Measurements from ENCODE around the gene KIAA1217.

Gene KIAA1217

GRCh38 chr10:24556750-24557742, 348.1 kb downstream of the KIAA1217 start:
- no peak for TF ChIP-seq Cebpa-rat (IDR thresholded peaks at IDR 0.05)
- Histone ChIP-seq H3K27ac (peak overlapping the region in 1 of 11 experiments; percentile 14; a peak in 1 of 22 replicates), H3K4me2 (peak overlapping the region; percentile 6 to 75 (median 51); a peak in 20 of 22 replicates), H3K4me3 (no peak overlapping the region), H3K9me3 (replicated peaks in 1 of 11) (peaks cover 0 to 16% (median 0%) of the 10 kb centered on the region in 11 experiments; a peak in 3 of 22 replicates), H3K9ac (no peak overlapping the region), H3K27me3 (no peaks in the 10 kb centered on the region), H4K20me1 (no peaks in the 10 kb centered on the region), H3K4me1 (peaks cover 10 to 16% (median 14%) of the 10 kb centered on the region in 10 experiments), H3K36me3 (no peaks in the 10 kb centered on the region)

GRCh38 chr10:24561453-24561852, 352.5 kb downstream of the KIAA1217 start:
- Histone ChIP-seq H3K27me3 (no peaks in the 10 kb centered on the region), H4K20me1 (no peaks in the 10 kb centered on the region), H3K36me3 (no peaks in the 10 kb centered on the region), H3K27ac (no peak overlapping the region), H3K9me3 (replicated peaks in 1 of 11) (peaks cover 0 to 3% (median 0%) of the 10 kb centered on the region in 11 experiments; a peak in 1 of 22 replicates), H3K9ac (no peak overlapping the region), H3K4me3 (no peak overlapping the region), H3K4me1 (peaks cover 6 to 7% (median 7%) of the 10 kb centered on the region in 10 experiments), H3K4me2 (no peak overlapping the region)
- no peak for TF ChIP-seq Cebpa-rat (IDR thresholded peaks at IDR 0.05)

- H4K20me1 ChIP-seq, result no peaks in the 10 kb centered on the region
- H3K4me2 ChIP-seq, result no peak overlapping the region
- H3K9me3 ChIP-seq (replicated peaks in 1 of 11), result no peaks in the 10 kb centered on the region
- TF ChIP-seq Cebpa-rat (IDR thresholded peaks at IDR 0.05), result no peak
- H3K27me3 ChIP-seq, result no peaks in the 10 kb centered on the region
- no peak overlapping the region for H3K9ac ChIP-seq
- H3K4me1 ChIP-seq, result no peaks in the 10 kb centered on the region
- no peak overlapping the region for H3K27ac ChIP-seq
- no peak overlapping the region for H3K4me3 ChIP-seq
- H3K36me3 ChIP-seq, result no peaks in the 10 kb centered on the region
Observed at GRCh38 chr10:24568042-24568441, 359.1 kb downstream of the KIAA1217 start.

- no peak for TF ChIP-seq Cebpa-rat (IDR thresholded peaks at IDR 0.05)
- H3K4me3 ChIP-seq, result no peak overlapping the region
- no peaks in the 10 kb centered on the region for H3K27me3 ChIP-seq
- no peaks in the 10 kb centered on the region for H4K20me1 ChIP-seq
- no peaks in the 10 kb centered on the region for H3K4me1 ChIP-seq
- H3K9me3 ChIP-seq (replicated peaks in 1 of 11), result no peaks in the 10 kb centered on the region
- no peaks in the 10 kb centered on the region for H3K36me3 ChIP-seq
- no peak overlapping the region for H3K27ac ChIP-seq
- no peak overlapping the region for H3K9ac ChIP-seq
- no peak overlapping the region for H3K4me2 ChIP-seq
Observed at GRCh38 chr10:24569330-24569796, 360.4 kb downstream of the KIAA1217 start.

GRCh38 chr10:24569828-24570657, 361.1 kb downstream of the KIAA1217 start:
- TF ChIP-seq Cebpa-rat (IDR thresholded peaks at IDR 0.05), result no peak
- Histone ChIP-seq H4K20me1 (no peaks in the 10 kb centered on the region; a peak in 1 of 22 replicates), H3K27me3 (no peaks in the 10 kb centered on the region), H3K4me3 (no peak overlapping the region), H3K4me2 (no peak overlapping the region), H3K36me3 (no peaks in the 10 kb centered on the region), H3K9ac (no peak overlapping the region), H3K9me3 (replicated peaks in 1 of 11) (no peaks in the 10 kb centered on the region), H3K4me1 (no peaks in the 10 kb centered on the region), H3K27ac (no peak overlapping the region)

GRCh38 chr10:24570658-24571426, 361.9 kb downstream of the KIAA1217 start:
- no peak for TF ChIP-seq Cebpa-rat (IDR thresholded peaks at IDR 0.05)
- Histone ChIP-seq H3K9me3 (replicated peaks in 1 of 11) (no peaks in the 10 kb centered on the region), H3K4me3 (no peak overlapping the region), H3K4me2 (no peak overlapping the region), H4K20me1 (no peaks in the 10 kb centered on the region; a peak in 1 of 22 replicates), H3K27me3 (no peaks in the 10 kb centered on the region), H3K27ac (no peak overlapping the region), H3K9ac (no peak overlapping the region), H3K36me3 (no peaks in the 10 kb centered on the region), H3K4me1 (no peaks in the 10 kb centered on the region)

- Histone ChIP-seq H3K4me3 (no peak overlapping the region), H4K20me1 (no peaks in the 10 kb centered on the region; a peak in 1 of 22 replicates), H3K4me2 (no peak overlapping the region), H3K9ac (no peak overlapping the region), H3K27ac (no peak overlapping the region), H3K4me1 (no peaks in the 10 kb centered on the region), H3K27me3 (no peaks in the 10 kb centered on the region), H3K36me3 (no peaks in the 10 kb centered on the region), H3K9me3 (replicated peaks in 1 of 11) (peaks cover 0 to 5% (median 0%) of the 10 kb centered on the region in 11 experiments; a peak in 2 of 22 replicates)
- TF ChIP-seq Cebpa-rat (IDR thresholded peaks at IDR 0.05), result no peak
Observed at GRCh38 chr10:24571870-24572450, 363.0 kb downstream of the KIAA1217 start.

- Histone ChIP-seq H3K27me3 (no peaks in the 10 kb centered on the region), H3K4me1 (no peaks in the 10 kb centered on the region)
- no peak for TF ChIP-seq Cebpa-rat (IDR thresholded peaks at IDR 0.05)
Observed at GRCh38 chr10:24574161-24574560, 365.2 kb downstream of the KIAA1217 start.

More at GRCh38 chr10:24574161-24574560, 365.2 kb downstream of the KIAA1217 start:
- H3K9me3 ChIP-seq (replicated peaks in 1 of 11), result peaks cover 0 to 5% (median 0%) of the 10 kb centered on the region in 11 experiments; a peak in 2 of 22 replicates
- no peak overlapping the region for H3K27ac ChIP-seq
- H3K4me2 ChIP-seq, result no peak overlapping the region
- H3K9ac ChIP-seq, result no peak overlapping the region
- no peaks in the 10 kb centered on the region for H3K36me3 ChIP-seq
- H4K20me1 ChIP-seq, result no peaks in the 10 kb centered on the region; a peak in 1 of 22 replicates
- H3K4me3 ChIP-seq, result no peak overlapping the region
